ENCODE results near the gene NAGK. TPM values are rescaled to one million over a fixed set of nuclear protein-coding genes. Genes with fewer than 3 reads are reported as not detected.
"Not testable (repeated sequence)": the region's sequence is repeated elsewhere in the genome, so short reads cannot be mapped to it uniquely, and the experiment has no call there.

NAGK gene
- total and polyA plus RNA-seq, 12 donors: 56.8 to 262 (median 85.1) TPM

GRCh38 chr2:71074893-71075395, 6.5 kb downstream of the NAGK start:
- Histone ChIP-seq H3K9me3 (replicated peaks in 1 of 3) (no peaks in the 10 kb centered on the region), H3K4me3 (no peak overlapping the region), H3K27me3 (no peaks in the 10 kb centered on the region), H3K27ac (no peak overlapping the region), H3K4me1 (replicated peaks in 1 of 2) (peaks cover 0 to 17% of the 10 kb centered on the region in 2 donors), H3K36me3 (replicated peaks in 1 of 2) (peaks cover 0 to 63% of the 10 kb centered on the region in 2 donors)
- intact Hi-C loops (cut with DNase I): no loop called here
- WGBS, 4 donors: 89 to 97% (median 93%) methylated on average over 2 of the region's 2 CpGs
- TF ChIP-seq POLR2A (IDR thresholded peaks at IDR 0.05) (no peak), CTCF (IDR thresholded peaks at IDR 0.05) (no peak)
- DNase-seq: no peak

- H3K27me3 ChIP-seq: no peaks in the 10 kb centered on the region
- H3K4me1 ChIP-seq (replicated peaks in 1 of 2): no peaks in the 10 kb centered on the region
- 82 to 93% (median 92%) methylated on average over 3 of the region's 3 CpGs for WGBS, 4 donors
- intact Hi-C loops (cut with DNase I): no loop called here
- peaks cover 0 to 51% of the 10 kb centered on the region in 2 donors for H3K36me3 ChIP-seq (replicated peaks in 1 of 2)
- no peak for TF ChIP-seq CTCF (IDR thresholded peaks at IDR 0.05)
- TF ChIP-seq POLR2A (IDR thresholded peaks at IDR 0.05): no peak
- no peak overlapping the region for H3K4me3 ChIP-seq
- H3K27ac ChIP-seq: no peak overlapping the region
- DNase-seq: no peak
- no peaks in the 10 kb centered on the region for H3K9me3 ChIP-seq (replicated peaks in 1 of 3)
These were observed 10.2 kb downstream of the NAGK start for GRCh38 chr2:71078624-71079023.

- no peaks in the 10 kb centered on the region for H3K27me3 ChIP-seq
- WGBS, 4 donors: 65 to 83% (median 76%) methylated on average over 5 of the region's 5 CpGs
- TF ChIP-seq POLR2A (IDR thresholded peaks at IDR 0.05): no peak
- no peak for TF ChIP-seq CTCF (IDR thresholded peaks at IDR 0.05)
- H3K4me1 ChIP-seq (replicated peaks in 1 of 2): no peaks in the 10 kb centered on the region
- no peak for DNase-seq
- intact Hi-C loops (cut with DNase I): no loop called here
- no peak overlapping the region for H3K4me3 ChIP-seq
- H3K36me3 ChIP-seq (replicated peaks in 1 of 2): peaks cover 0 to 20% of the 10 kb centered on the region in 2 donors
- no peak overlapping the region for H3K27ac ChIP-seq
- H3K9me3 ChIP-seq (replicated peaks in 1 of 3): no peaks in the 10 kb centered on the region
These were observed 14.2 kb downstream of the NAGK start for GRCh38 chr2:71082402-71083252.

GRCh38 chr2:71083297-71083696, 14.8 kb downstream of the NAGK start:
- H3K27ac ChIP-seq; H3K27me3 ChIP-seq; intact Hi-C loops (cut with DNase I); H3K9me3 ChIP-seq (replicated peaks in 1 of 3); H3K4me1 ChIP-seq (replicated peaks in 1 of 2); H3K4me3 ChIP-seq; DNase-seq: not testable (repeated sequence)
- peaks cover 0 to 13% of the 10 kb centered on the region in 2 donors for H3K36me3 ChIP-seq (replicated peaks in 1 of 2)
- no CpG with 5 or more reads among the region's 3 CpGs for WGBS, 4 donors

GRCh38 chr2:71083752-71084312, 15.4 kb downstream of the NAGK start:
- WGBS, 4 donors: 55 to 70% (median 64%) methylated on average over 10 to 13 of the region's 13 CpGs

GRCh38 chr2:71085325-71086003, 17.0 kb downstream of the NAGK start:
- DNase-seq; H3K4me3 ChIP-seq; intact Hi-C loops (cut with DNase I); H3K27me3 ChIP-seq; H3K4me1 ChIP-seq (replicated peaks in 1 of 2); H3K9me3 ChIP-seq (replicated peaks in 1 of 3); H3K36me3 ChIP-seq (replicated peaks in 1 of 2); H3K27ac ChIP-seq: not testable (repeated sequence)
- WGBS, 4 donors: 61 to 73% (median 68%) methylated on average over 9 of the region's 9 CpGs

More at GRCh38 chr2:71083752-71084312, 15.4 kb downstream of the NAGK start:
- H3K36me3 ChIP-seq (replicated peaks in 1 of 2); H3K9me3 ChIP-seq (replicated peaks in 1 of 3); H3K27me3 ChIP-seq; H3K4me3 ChIP-seq; H3K27ac ChIP-seq; DNase-seq; intact Hi-C loops (cut with DNase I); H3K4me1 ChIP-seq (replicated peaks in 1 of 2): not testable (repeated sequence)

- intact Hi-C loops (cut with DNase I); DNase-seq; H3K4me1 ChIP-seq (replicated peaks in 1 of 2); H3K36me3 ChIP-seq (replicated peaks in 1 of 2); H3K9me3 ChIP-seq (replicated peaks in 1 of 3); H3K27ac ChIP-seq; H3K27me3 ChIP-seq; H3K4me3 ChIP-seq: not testable (repeated sequence)
- WGBS, 4 donors: 81 to 86% (median 81%) methylated on average over 14 of the region's 14 CpGs
These were observed 21.0 kb downstream of the NAGK start for GRCh38 chr2:71089475-71089874.
